Cardiac fibroblast (primary cell): ENCODE data around the gene CCIN.

Experiments used
- DNase-seq, 2 donors: peaks; one replicate each; pipeline versions ENCODE4 v3.0.0 to v3.0.0-alpha.2; 2010; ENCODE audit warnings: low read depth in 2 of 2
- H3K4me3 ChIP-seq, 2 donors: replicated peaks in 1 of 2; 1 replicate in 1 of 2; 2 replicates in 1 of 2; pipeline ENCODE4 v1.5.1; 2011; ENCODE audit warnings: low read depth in 2 of 2, low read length in 2 of 2, mild to moderate bottlenecking in 2 of 2, moderate library complexity in 1 of 2
- CTCF ChIP-seq: IDR thresholded peaks from one replicate; pipeline ENCODE4 v1.5.1; 2011; ENCODE audit warnings: low read depth, mild to moderate bottlenecking, low read length, inconsistent platforms

Gene CCIN

DNA sequence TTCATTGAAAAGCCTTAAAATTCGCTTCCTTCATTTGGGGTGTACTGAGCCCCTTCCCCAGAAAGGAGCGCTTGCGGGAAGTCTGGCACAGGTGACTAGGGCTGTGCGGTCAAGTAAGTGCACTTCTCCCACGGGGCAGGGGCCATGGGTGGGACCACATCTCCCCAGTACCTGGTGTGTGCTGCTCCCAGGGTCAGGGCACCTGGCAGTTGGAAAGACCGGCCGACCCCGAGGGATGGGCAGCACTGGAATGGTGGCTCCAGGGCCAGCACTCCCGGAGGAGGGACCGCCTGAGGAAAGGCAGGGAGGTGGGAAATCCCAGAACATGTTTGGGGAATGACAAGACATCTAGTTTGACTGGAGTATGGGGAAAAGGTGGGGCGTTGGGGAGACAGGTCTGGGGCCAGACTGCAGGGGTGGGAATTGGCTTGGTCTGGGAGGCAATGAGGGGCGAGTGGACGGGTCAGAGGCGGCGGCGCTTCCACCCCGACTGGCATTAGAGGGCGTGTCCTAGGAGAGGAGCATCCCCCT is 33.4 kb upstream of the CCIN start:
- H3K4me3 ChIP-seq, result peak overlapping the region; percentile 45 to 71
- no peak for TF ChIP-seq CTCF
- DNase-seq, result no peak

GRCh38 chr9:36136272-36136893 is 32.8 kb upstream of the CCIN start, which contains the start of gene GLIPR2:
TSS of gene GLIPR2 (plus strand) at chr9:36136733. CDS start at chr9:36136779, 46 bp downstream.
- DNase-seq, result peak; percentile 66 to 80
- TF ChIP-seq CTCF, result no peak
- H3K4me3 ChIP-seq, result peak within 1 kb of the TSS; percentile 66 to 71

DNA sequence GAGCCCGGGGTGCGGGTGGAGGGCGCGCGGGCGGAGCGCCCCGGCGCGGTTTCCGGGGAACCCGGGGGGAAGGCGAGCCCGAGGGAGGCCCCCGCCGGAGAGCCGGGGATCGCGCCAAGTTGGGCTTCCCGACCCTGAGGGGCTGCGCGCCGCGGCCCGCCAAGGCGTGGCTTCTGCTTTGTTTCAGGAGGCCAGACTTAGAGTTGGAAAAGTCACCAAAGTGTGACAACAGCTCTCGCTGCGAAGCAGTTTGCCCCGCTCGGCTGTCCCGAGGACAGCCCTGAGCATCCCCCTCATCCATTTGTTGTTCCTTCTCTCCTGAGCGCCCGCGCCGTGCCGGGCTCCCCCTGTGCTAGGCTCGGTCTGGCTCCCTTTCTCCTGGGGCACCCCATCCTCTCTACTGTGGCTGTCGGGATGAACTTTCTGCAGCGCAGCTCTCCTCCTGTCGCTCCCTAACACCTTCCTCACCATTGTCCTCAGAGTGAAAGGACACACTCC is 32.2 kb upstream of the CCIN start:
- no peak for DNase-seq
- H3K4me3 ChIP-seq, result peak overlapping the region; percentile 66 to 71
- TF ChIP-seq CTCF, result no peak

DNA sequence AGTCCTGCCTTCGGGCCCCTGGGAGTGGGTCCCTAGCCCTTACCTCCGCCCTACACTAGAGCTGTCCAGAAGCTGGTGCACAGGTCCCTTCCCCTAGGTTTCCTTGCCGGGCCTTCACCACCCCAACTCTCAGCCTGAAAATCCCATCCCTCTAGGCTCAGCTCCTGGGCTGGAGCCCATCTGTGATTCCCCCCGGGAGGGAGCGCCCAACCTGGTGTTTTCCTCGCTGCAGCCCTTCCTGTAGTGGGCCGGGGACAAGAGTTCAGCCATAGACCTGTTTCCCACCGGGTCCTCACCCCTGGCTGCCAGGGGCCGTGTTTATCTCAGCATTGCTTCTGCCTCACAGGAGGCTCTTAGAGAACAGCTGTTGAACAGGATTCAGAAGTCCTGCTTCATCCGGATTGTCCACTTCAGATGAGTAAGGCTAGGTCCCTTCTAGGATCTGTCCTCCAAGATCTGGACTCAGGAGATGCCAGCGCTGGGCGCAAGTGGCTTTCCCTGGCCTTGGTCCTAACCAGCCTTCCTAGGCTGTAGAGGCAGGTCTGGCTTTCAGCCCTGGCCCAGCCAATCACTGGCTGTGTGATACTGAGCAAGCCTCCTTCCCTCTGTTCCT is 31.7 kb upstream of the CCIN start:
- peak; percentile 40 to 41 for DNase-seq
- no peak for TF ChIP-seq CTCF
- peak overlapping the region; percentile 66 to 71 for H3K4me3 ChIP-seq

- no peak overlapping the region for H3K4me3 ChIP-seq
- TF ChIP-seq CTCF, result no peak
- DNase-seq, result no peak
These were observed 30.7 kb upstream of the CCIN start for GRCh38 chr9:36138496-36138895.

GRCh38 chr9:36138901-36139300 is 30.3 kb upstream of the CCIN start:
- DNase-seq, result no peak
- H3K4me3 ChIP-seq, result no peak overlapping the region
- TF ChIP-seq CTCF, result no peak
